T-helper 17 cell (primary cell): ENCODE data around the gene MRC1. TPM values are rescaled to one million over a fixed set of nuclear protein-coding genes. Genes with fewer than 3 reads are reported as not detected.

Experiments
- ATAC-seq: fragments of 150-1000 bp; cut with Tn5 transposase; 2 replicates; pipeline ENCODE4 v1.10.0; 2021; ENCODE audit warnings: mild to moderate bottlenecking, moderate library complexity
- DNase-seq, 3 donors: peaks; one replicate each; pipeline versions ENCODE4 v3.0.0 to v3.0.0-alpha.2; 2020 to 2021
- H3K9me3 ChIP-seq: one replicate; pipeline ENCODE4 v1.7.0; 2013; ENCODE audit warnings: low read length, mild to moderate bottlenecking; ENCODE audit not compliant: control insufficient read depth, poor library complexity, severe bottlenecking
- H3K27ac Mint-ChIP-seq: one replicate; pipeline ENCODE4 v1.8.0; 2022; ENCODE audit warnings: mild to moderate bottlenecking, moderate library complexity, mixed read lengths
- H3K27me3 Mint-ChIP-seq: one replicate; pipeline ENCODE4 v1.8.0; 2022; ENCODE audit warnings: mixed read lengths
- H3K36me3 Mint-ChIP-seq: one replicate; pipeline ENCODE4 v1.8.0; 2022; ENCODE audit warnings: low read depth, mixed read lengths
- H3K4me1 Mint-ChIP-seq: one replicate; pipeline ENCODE4 v1.8.0; 2022; ENCODE audit warnings: mild to moderate bottlenecking, mixed read lengths
- H3K4me3 Mint-ChIP-seq: one replicate; pipeline ENCODE4 v1.8.0; 2022; ENCODE audit warnings: mild to moderate bottlenecking, moderate library complexity, mixed read lengths
- total RNA-seq, 4 donors: library from RNA in 2 of 4; stranded (reverse) in 2 of 4; gene quantifications; one replicate each; pipeline ENCODE4 v1.2.3 and lab custom pipeline; 2022 to 2026

MRC1 gene
- total RNA-seq, 2 donors from 2014 or later: 0.07 to 0.39 TPM

- no peak overlapping the region for H3K27ac Mint-ChIP-seq
- H3K9me3 ChIP-seq: no peaks in the 10 kb centered on the region
- peaks cover 25% of the 10 kb centered on the region for H3K27me3 Mint-ChIP-seq
- ATAC-seq: peak; percentile 76
- DNase-seq: no peak
- H3K36me3 Mint-ChIP-seq: no peaks in the 10 kb centered on the region
- H3K4me1 Mint-ChIP-seq: peaks cover 14% of the 10 kb centered on the region
- no peak overlapping the region for H3K4me3 Mint-ChIP-seq
These were observed 3.1 kb upstream of the MRC1 start for GRCh38 chr10:17805921-17806577.

GRCh38 chr10:17811146-17811865 is 2.2 kb downstream of the MRC1 start:
- DNase-seq (no peak), ATAC-seq (no peak)
- peaks cover 9% of the 10 kb centered on the region for H3K4me1 Mint-ChIP-seq

DNA sequence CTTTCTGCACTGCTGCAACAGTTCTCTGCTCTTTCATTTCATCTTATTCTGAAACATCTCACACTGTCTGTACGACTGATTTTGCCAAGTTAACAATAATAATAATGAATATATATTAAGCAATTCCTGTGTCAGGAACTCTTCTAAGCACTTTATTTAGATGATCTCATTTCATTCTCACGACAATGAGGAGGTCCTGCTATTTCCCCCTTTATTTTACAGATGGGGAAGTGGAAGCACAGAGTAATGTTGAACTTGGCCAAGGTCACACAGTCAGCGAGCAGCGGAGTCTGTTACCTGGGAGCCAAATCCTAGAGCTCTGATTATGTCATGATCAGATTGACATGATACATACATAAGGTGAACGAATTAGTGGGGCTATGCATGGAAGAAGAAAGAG is 5.8 kb downstream of the MRC1 start:
- no peak overlapping the region for H3K4me3 Mint-ChIP-seq
- DNase-seq: no peak
- H3K4me1 Mint-ChIP-seq: peaks cover 5% of the 10 kb centered on the region
- H3K36me3 Mint-ChIP-seq: peaks cover 3% of the 10 kb centered on the region
- no peaks in the 10 kb centered on the region for H3K9me3 ChIP-seq
- no peak overlapping the region for H3K27ac Mint-ChIP-seq
- no peak for ATAC-seq
- peaks cover 52% of the 10 kb centered on the region for H3K27me3 Mint-ChIP-seq

More at GRCh38 chr10:17811146-17811865, 2.2 kb downstream of the MRC1 start:
- H3K9me3 ChIP-seq: no peaks in the 10 kb centered on the region
- Mint-ChIP-seq H3K36me3 (peaks cover 3% of the 10 kb centered on the region), H3K27me3 (peaks cover 60% of the 10 kb centered on the region), H3K4me3 (no peak overlapping the region), H3K27ac (no peak overlapping the region)

DNA sequence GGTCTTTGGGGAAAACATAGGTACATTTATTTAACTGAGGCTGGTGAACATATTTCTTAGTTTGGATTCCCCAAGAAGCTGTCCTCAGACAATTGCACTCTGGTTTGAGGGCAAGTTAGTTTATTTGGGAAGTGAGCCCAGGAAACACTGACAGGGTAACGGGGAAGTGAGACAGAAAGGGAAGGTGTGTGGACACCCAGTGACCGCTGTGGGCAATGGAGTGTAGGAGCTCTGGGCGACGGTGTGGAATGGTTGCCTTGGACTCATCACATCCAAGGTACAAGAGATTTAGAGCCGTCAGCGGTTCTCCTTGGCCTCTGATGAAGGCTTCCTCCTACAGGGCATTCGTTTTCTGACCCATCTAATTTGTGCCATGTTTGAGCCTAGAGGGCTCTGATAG is 7.1 kb downstream of the MRC1 start:
- Mint-ChIP-seq H3K4me3 (no peak overlapping the region), H3K27me3 (peaks cover 52% of the 10 kb centered on the region), H3K36me3 (peaks cover 3% of the 10 kb centered on the region), H3K4me1 (no peaks in the 10 kb centered on the region), H3K27ac (no peak overlapping the region)
- no peaks in the 10 kb centered on the region for H3K9me3 ChIP-seq
- DNase-seq (no peak), ATAC-seq (no peak)

- H3K9me3 ChIP-seq: no peaks in the 10 kb centered on the region
- DNase-seq (no peak), ATAC-seq (no peak)
- Mint-ChIP-seq H3K4me1 (no peaks in the 10 kb centered on the region), H3K27me3 (peaks cover 49% of the 10 kb centered on the region), H3K36me3 (peaks cover 3% of the 10 kb centered on the region), H3K27ac (no peak overlapping the region), H3K4me3 (no peak overlapping the region)
These were observed 8.2 kb downstream of the MRC1 start for GRCh38 chr10:17817316-17817715.

- H3K27me3 Mint-ChIP-seq: peaks cover 50% of the 10 kb centered on the region
These were observed 8.6 kb downstream of the MRC1 start for GRCh38 chr10:17817790-17818189.

DNA sequence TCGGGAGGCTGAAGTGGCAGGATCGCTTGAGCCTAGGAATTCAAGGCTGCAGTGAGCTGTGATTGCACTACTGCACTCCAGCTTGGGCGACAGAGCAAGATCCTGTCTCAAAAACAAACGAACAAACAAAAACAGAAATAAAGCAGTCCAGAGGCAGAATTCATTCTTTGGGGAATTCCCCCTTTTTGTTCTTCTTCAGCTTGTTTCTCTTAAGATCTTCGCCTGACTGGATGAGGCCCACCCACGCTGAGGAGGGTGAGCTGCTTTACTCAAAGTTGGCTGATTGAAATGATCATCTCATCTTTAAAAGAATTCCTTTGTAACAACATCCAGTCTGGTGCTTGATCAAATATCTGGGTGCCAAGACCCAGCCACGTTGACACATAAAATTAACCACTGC is 10.7 kb downstream of the MRC1 start:
- ATAC-seq (no peak), DNase-seq (no peak)
- no peaks in the 10 kb centered on the region for H3K4me1 Mint-ChIP-seq
- no peak overlapping the region for H3K27ac Mint-ChIP-seq
- H3K4me3 Mint-ChIP-seq: no peak overlapping the region
- no peaks in the 10 kb centered on the region for H3K9me3 ChIP-seq
- H3K27me3 Mint-ChIP-seq: peaks cover 42% of the 10 kb centered on the region
- H3K36me3 Mint-ChIP-seq: peaks cover 3% of the 10 kb centered on the region

More at GRCh38 chr10:17817790-17818189, 8.6 kb downstream of the MRC1 start:
- Mint-ChIP-seq H3K36me3 (peaks cover 3% of the 10 kb centered on the region), H3K4me1 (no peaks in the 10 kb centered on the region), H3K27ac (no peak overlapping the region), H3K4me3 (no peak overlapping the region)
- H3K9me3 ChIP-seq: no peaks in the 10 kb centered on the region
- ATAC-seq (no peak), DNase-seq (no peak)

- Mint-ChIP-seq H3K4me1 (no peaks in the 10 kb centered on the region), H3K27ac (no peak overlapping the region), H3K4me3 (no peak overlapping the region), H3K27me3 (peaks cover 42% of the 10 kb centered on the region), H3K36me3 (no peaks in the 10 kb centered on the region)
- no peak for DNase-seq
- no peaks in the 10 kb centered on the region for H3K9me3 ChIP-seq
- ATAC-seq: no peak
These were observed 11.8 kb downstream of the MRC1 start for GRCh38 chr10:17820943-17821342.

GRCh38 chr10:17821893-17822292 is 12.7 kb downstream of the MRC1 start:
- ATAC-seq: no peak
- H3K27ac Mint-ChIP-seq: no peak overlapping the region
- no peaks in the 10 kb centered on the region for H3K36me3 Mint-ChIP-seq
- H3K9me3 ChIP-seq: no peaks in the 10 kb centered on the region
- no peaks in the 10 kb centered on the region for H3K4me1 Mint-ChIP-seq
- DNase-seq: no peak
- H3K27me3 Mint-ChIP-seq: peaks cover 42% of the 10 kb centered on the region
- no peak overlapping the region for H3K4me3 Mint-ChIP-seq

DNA sequence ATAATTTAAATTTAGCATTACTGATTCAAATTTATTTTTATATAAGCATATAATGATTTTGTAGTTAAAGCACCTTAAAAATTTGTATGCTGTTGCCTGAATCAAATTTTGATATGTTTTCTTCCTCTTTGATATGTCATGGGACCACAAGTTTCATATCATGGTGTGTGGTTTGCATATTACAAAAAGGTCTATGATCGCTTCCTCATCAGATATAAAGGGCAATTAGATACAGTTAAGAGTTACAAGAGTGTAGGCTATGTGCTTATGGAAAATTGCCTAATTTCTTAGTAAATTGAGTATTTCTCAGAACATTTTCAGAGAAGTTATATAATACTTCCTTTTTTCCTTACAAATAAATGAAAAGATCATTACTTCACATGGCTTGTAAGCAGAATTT is 22.2 kb downstream of the MRC1 start:
- Mint-ChIP-seq H3K4me3 (no peak overlapping the region), H3K4me1 (peaks cover 3% of the 10 kb centered on the region), H3K27ac (no peak overlapping the region), H3K36me3 (peaks cover 7% of the 10 kb centered on the region), H3K27me3 (peaks cover 31% of the 10 kb centered on the region)
- ATAC-seq (no peak), DNase-seq (no peak)
- H3K9me3 ChIP-seq: no peaks in the 10 kb centered on the region

GRCh38 chr10:17831896-17832295 is 22.7 kb downstream of the MRC1 start:
- DNase-seq (no peak), ATAC-seq (no peak)
- peaks cover 3% of the 10 kb centered on the region for H3K4me1 Mint-ChIP-seq
- peaks cover 7% of the 10 kb centered on the region for H3K36me3 Mint-ChIP-seq
- H3K27me3 Mint-ChIP-seq: peaks cover 36% of the 10 kb centered on the region
- no peaks in the 10 kb centered on the region for H3K9me3 ChIP-seq
- no peak overlapping the region for H3K27ac Mint-ChIP-seq
- H3K4me3 Mint-ChIP-seq: no peak overlapping the region

DNA sequence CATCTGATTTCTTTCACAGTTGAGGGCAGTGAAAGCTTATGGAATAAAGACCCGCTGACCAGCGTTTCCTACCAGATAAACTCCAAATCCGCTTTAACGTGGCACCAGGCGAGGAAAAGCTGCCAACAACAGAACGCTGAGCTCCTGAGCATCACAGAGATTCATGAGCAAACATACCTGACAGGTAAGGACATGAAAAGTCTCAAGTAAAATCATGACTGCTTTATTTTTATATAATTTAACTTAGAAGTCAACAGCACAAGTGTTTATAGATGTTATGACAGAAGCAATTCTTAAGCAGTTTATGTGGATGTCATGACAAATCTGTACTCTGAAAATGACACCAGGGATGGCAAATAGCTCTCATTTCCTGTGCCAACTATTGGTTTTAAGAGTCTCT is 24.5 kb downstream of the MRC1 start:
- H3K9me3 ChIP-seq: no peaks in the 10 kb centered on the region
- Mint-ChIP-seq H3K4me3 (no peak overlapping the region), H3K27ac (no peak overlapping the region), H3K27me3 (peaks cover 48% of the 10 kb centered on the region), H3K4me1 (peaks cover 5% of the 10 kb centered on the region), H3K36me3 (peaks cover 9% of the 10 kb centered on the region)
- DNase-seq: no peak
- ATAC-seq: no peak

GRCh38 chr10:17835688-17836087 is 26.5 kb downstream of the MRC1 start:
- Mint-ChIP-seq H3K4me1 (peaks cover 5% of the 10 kb centered on the region), H3K4me3 (no peak overlapping the region), H3K36me3 (peaks cover 9% of the 10 kb centered on the region), H3K27me3 (peaks cover 44% of the 10 kb centered on the region), H3K27ac (no peak overlapping the region)
- ATAC-seq (no peak), DNase-seq (no peak)
- H3K9me3 ChIP-seq: no peaks in the 10 kb centered on the region

DNA sequence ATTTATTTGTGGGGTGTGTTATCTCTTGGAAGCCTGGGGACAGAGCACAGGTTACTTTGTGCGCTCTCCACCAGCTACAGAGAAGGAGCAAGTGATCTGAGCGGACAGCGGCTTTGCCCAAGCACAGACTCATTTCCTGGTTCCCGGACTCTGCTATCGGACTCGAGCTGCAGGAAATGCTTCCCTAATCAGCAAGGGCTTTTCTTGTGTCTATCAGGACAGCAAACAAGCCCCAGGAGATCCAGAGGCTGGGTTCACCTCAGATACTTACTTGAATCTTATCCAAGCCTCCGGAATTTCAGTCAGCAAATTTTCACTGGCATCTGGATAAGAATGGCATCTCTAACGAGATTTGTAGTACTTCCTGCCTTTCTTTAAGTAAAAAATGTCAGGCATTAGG is 27.8 kb downstream of the MRC1 start:
- Mint-ChIP-seq H3K27me3 (peaks cover 48% of the 10 kb centered on the region), H3K36me3 (peaks cover 9% of the 10 kb centered on the region), H3K4me3 (no peak overlapping the region), H3K27ac (no peak overlapping the region), H3K4me1 (peaks cover 5% of the 10 kb centered on the region)
- no peak for DNase-seq
- no peaks in the 10 kb centered on the region for H3K9me3 ChIP-seq
- no peak for ATAC-seq
